Natural killer cell (primary cell): ENCODE measurements around the gene ABCC11. TPM values are rescaled to one million over a fixed set of nuclear protein-coding genes. Genes with fewer than 3 reads are reported as not detected.

Source experiments
- ATAC-seq, 3 donors: fragments of 150-1000 bp in 2 of 3; fragments of 200-7000 bp in 1 of 3; cut with Tn5 transposase; 1 replicate in 1 of 3; 2 replicates in 2 of 3; pipeline ENCODE4 v1.10.0; 2021; ENCODE audit warnings: mild to moderate bottlenecking in 2 of 3, moderate library complexity in 2 of 3
- DNase-seq, 2 donors: peaks; one replicate each; pipeline versions ENCODE4 v3.0.0 to v3.0.0-alpha.2; 2013 to 2021; ENCODE audit warnings: mixed read lengths in 1 of 2
- H3K27ac ChIP-seq: one replicate; pipeline ENCODE4 v1.5.1; 2013; ENCODE audit warnings: mild to moderate bottlenecking, low read length
- H3K27me3 ChIP-seq: one replicate; pipeline ENCODE4 v1.6.1; 2013; ENCODE audit warnings: low read length; ENCODE audit not compliant: control insufficient read depth, insufficient read depth
- H3K36me3 ChIP-seq: one replicate; pipeline ENCODE4 v1.6.1; 2013; ENCODE audit warnings: low read length; ENCODE audit not compliant: control insufficient read depth, insufficient read depth
- H3K4me1 ChIP-seq: one replicate; pipeline ENCODE4 v1.6.1; 2013; ENCODE audit warnings: low read length; ENCODE audit not compliant: control insufficient read depth, insufficient read depth
- H3K4me3 ChIP-seq: one replicate; pipeline ENCODE4 v1.5.1; 2013; ENCODE audit warnings: low read length
- H3K9me3 ChIP-seq: one replicate; pipeline ENCODE4 v1.6.1; 2013; ENCODE audit warnings: low read length; ENCODE audit not compliant: control insufficient read depth, insufficient read depth
- H3K27ac Mint-ChIP-seq, 2 donors: one replicate each; pipeline ENCODE4 v1.8.0; 2022; ENCODE audit warnings: mild to moderate bottlenecking in 2 of 2, mixed read lengths in 2 of 2, moderate library complexity in 1 of 2
- H3K27me3 Mint-ChIP-seq, 2 donors: one replicate each; pipeline ENCODE4 v1.8.0; 2022; ENCODE audit warnings: low read depth in 2 of 2, mixed read lengths in 2 of 2
- H3K36me3 Mint-ChIP-seq: one replicate; pipeline ENCODE4 v1.8.0; 2022; ENCODE audit warnings: mixed read lengths
- H3K4me1 Mint-ChIP-seq, 2 donors: one replicate each; pipeline ENCODE4 v1.8.0; 2022; ENCODE audit warnings: mixed read lengths in 2 of 2
- H3K4me3 Mint-ChIP-seq: one replicate; pipeline ENCODE4 v1.8.0; 2022; ENCODE audit warnings: mild to moderate bottlenecking, moderate library complexity, mixed read lengths
- H3K9me3 Mint-ChIP-seq, 2 donors: one replicate each; pipeline ENCODE4 v1.8.0; 2022; ENCODE audit warnings: mixed read lengths in 2 of 2
- CTCF ChIP-seq: fragments of 200-600 bp; IDR thresholded peaks from one replicate; pipeline ENCODE4 v1.8.0; 2022; ENCODE audit warnings: antibody characterized with exemption
- WGBS: methylation state at CpG from one replicate; pipeline ENCODE4 v1.1.7; 2013; ENCODE audit warnings: missing lambda C conversion rate; ENCODE audit not compliant: insufficient coverage; 5-methylcytosine and 5-hydroxymethylcytosine counted together
- intact Hi-C: fragments of 100-400 bp; cut with micrococcal nuclease; formaldehyde crosslinking; loops from one replicate; pipeline ENCODE4 v1.14.2; 2022
- total RNA-seq, 4 donors: library from RNA; stranded (reverse); fragments of 120-200 nt in 1 of 4; gene quantifications; one replicate each; pipeline versions ENCODE4 v1.2.3 to v1.2.4, GENCODE V29; 2013 to 2022

The ABCC11 gene
- total RNA-seq, 3 donors from 2014 or later (not counting 1 experiment from before 2014, with no cell fraction given): 0.20 to 0.30 TPM; not detected in 1

- Mint-ChIP-seq H3K9me3 (no peaks in the 10 kb centered on the region), H3K36me3 (no peaks in the 10 kb centered on the region), H3K27ac (no peak overlapping the region), H3K4me1 (no peaks in the 10 kb centered on the region), H3K27me3 (peaks cover 6 to 17% of the 10 kb centered on the region in 2 donors), H3K4me3 (no peak overlapping the region)
- Histone ChIP-seq H3K27me3 (no peaks in the 10 kb centered on the region), H3K27ac (no peak overlapping the region), H3K9me3 (no peaks in the 10 kb centered on the region), H3K4me3 (no peak overlapping the region), H3K36me3 (no peaks in the 10 kb centered on the region), H3K4me1 (no peaks in the 10 kb centered on the region)
- 88% methylated on average over 2 of the region's 3 CpGs for WGBS
- ATAC-seq (no peak), DNase-seq (no peak)
- no peak for TF ChIP-seq CTCF
- intact Hi-C loops: no loop called here
Measured at GRCh38 chr16:48218473-48218872, 28.9 kb downstream of the ABCC11 start.

- no peak overlapping the region for H3K4me3 Mint-ChIP-seq
- ATAC-seq (no peak), DNase-seq (no peak)
- no peaks in the 10 kb centered on the region for H3K36me3 Mint-ChIP-seq
- intact Hi-C loops: no loop called here
- no peak for TF ChIP-seq CTCF
- Histone ChIP-seq H3K4me3 (no peak overlapping the region), H3K9me3 (no peaks in the 10 kb centered on the region), H3K27ac (no peak overlapping the region), H3K4me1 (no peaks in the 10 kb centered on the region), H3K27me3 (no peaks in the 10 kb centered on the region), H3K36me3 (no peaks in the 10 kb centered on the region)
- H3K27me3 Mint-ChIP-seq: peaks cover 6 to 16% of the 10 kb centered on the region in 2 donors
- H3K9me3 Mint-ChIP-seq: no peaks in the 10 kb centered on the region
- H3K4me1 Mint-ChIP-seq: no peaks in the 10 kb centered on the region
- WGBS: 94% methylated on average over 2 of the region's 2 CpGs
- no peak overlapping the region for H3K27ac Mint-ChIP-seq
Measured at GRCh38 chr16:48217708-48218107, 29.6 kb downstream of the ABCC11 start.

- Histone ChIP-seq H3K4me3 (no peak overlapping the region), H3K36me3 (no peaks in the 10 kb centered on the region), H3K4me1 (no peaks in the 10 kb centered on the region), H3K9me3 (no peaks in the 10 kb centered on the region), H3K27ac (no peak overlapping the region), H3K27me3 (no peaks in the 10 kb centered on the region)
- no peak overlapping the region for H3K27ac Mint-ChIP-seq
- intact Hi-C loops: no loop called here
- no peaks in the 10 kb centered on the region for H3K9me3 Mint-ChIP-seq
- ATAC-seq: no peak
- peaks cover 6 to 10% of the 10 kb centered on the region in 2 donors for H3K27me3 Mint-ChIP-seq
- no peaks in the 10 kb centered on the region for H3K4me1 Mint-ChIP-seq
- 77% methylated on average over 2 of the region's 6 CpGs for WGBS
- TF ChIP-seq CTCF: no peak
- H3K36me3 Mint-ChIP-seq: no peaks in the 10 kb centered on the region
- no peak for DNase-seq
- H3K4me3 Mint-ChIP-seq: no peak overlapping the region
Measured at GRCh38 chr16:48215738-48216137, 31.6 kb downstream of the ABCC11 start.

- no peaks in the 10 kb centered on the region for H3K36me3 Mint-ChIP-seq
- no peak for DNase-seq
- peaks cover 16 to 23% of the 10 kb centered on the region in 2 donors for H3K27me3 Mint-ChIP-seq
- Histone ChIP-seq H3K36me3 (no peaks in the 10 kb centered on the region), H3K4me3 (no peak overlapping the region), H3K9me3 (no peaks in the 10 kb centered on the region), H3K27me3 (no peaks in the 10 kb centered on the region), H3K27ac (no peak overlapping the region), H3K4me1 (no peaks in the 10 kb centered on the region)
- 87% methylated on average over 3 of the region's 3 CpGs for WGBS
- intact Hi-C loops: no loop called here
- H3K4me1 Mint-ChIP-seq: no peaks in the 10 kb centered on the region
- H3K9me3 Mint-ChIP-seq: no peaks in the 10 kb centered on the region
- H3K4me3 Mint-ChIP-seq: no peak overlapping the region
- ATAC-seq: no peak
- H3K27ac Mint-ChIP-seq: no peak overlapping the region
- no peak for TF ChIP-seq CTCF
Measured at GRCh38 chr16:48212033-48212432, 35.3 kb downstream of the ABCC11 start.
